Small intestine (tissue), 7 donors: Measurements from ENCODE around the gene EPS15. TPM values are rescaled to one million over a fixed set of nuclear protein-coding genes. Genes with fewer than 3 reads are reported as not detected.
"Not testable (repeated sequence)": the region's sequence is repeated elsewhere in the genome, so short reads cannot be mapped to it uniquely, and the experiment has no call there.

Experiments used
- DNase-seq, 2 donors: peaks; one replicate each; pipeline versions ENCODE4 v3.0.0 to v3.0.0-alpha.2; 2013
- FAIRE-seq: peaks from 2 replicates; lab custom pipeline; 2012; peaks lifted over from hg19 to GRCh38; lab: Jason Lieb, UNC
- H3K27ac ChIP-seq, 3 donors: one replicate each; pipeline ENCODE4 v1.5.1; 2013; ENCODE audit warnings: low read length in 2 of 3, mild to moderate bottlenecking in 2 of 3, control low read depth in 1 of 3, inconsistent platforms in 1 of 3, low read depth in 1 of 3, moderate library complexity in 1 of 3
- H3K27me3 ChIP-seq, 3 donors: one replicate each; pipeline ENCODE4 v1.6.1; 2013; ENCODE audit warnings: low read length in 3 of 3, inconsistent platforms in 1 of 3; ENCODE audit not compliant: control insufficient read depth in 3 of 3, insufficient read depth in 3 of 3
- H3K36me3 ChIP-seq, 3 donors: one replicate each; pipeline ENCODE4 v1.6.1; 2013; ENCODE audit warnings: low read length in 3 of 3, inconsistent platforms in 1 of 3, low read depth in 1 of 3, mild to moderate bottlenecking in 1 of 3, moderate library complexity in 1 of 3; ENCODE audit not compliant: control insufficient read depth in 3 of 3, insufficient read depth in 2 of 3
- H3K4me1 ChIP-seq, 3 donors: one replicate each; pipeline ENCODE4 v1.6.1; 2013; ENCODE audit warnings: low read length in 2 of 3, inconsistent platforms in 1 of 3, low read depth in 1 of 3, mild to moderate bottlenecking in 1 of 3, moderate library complexity in 1 of 3; ENCODE audit not compliant: control insufficient read depth in 3 of 3, insufficient read depth in 2 of 3
- H3K4me3 ChIP-seq, 3 donors: one replicate each; pipeline ENCODE4 v1.5.1; 2013; ENCODE audit warnings: low read length in 3 of 3, control low read depth in 1 of 3, inconsistent platforms in 1 of 3, low read depth in 1 of 3, mild to moderate bottlenecking in 1 of 3, moderate library complexity in 1 of 3
- H3K9me3 ChIP-seq, 2 donors: one replicate each; pipeline ENCODE4 v1.6.1; 2013; ENCODE audit warnings: low read depth in 1 of 2, low read length in 1 of 2; ENCODE audit not compliant: control insufficient read depth in 2 of 2, insufficient read depth in 1 of 2
- WGBS, 3 donors: extraction: QIAGEN DNeasy Blood & Tissue Kit; methylation state at CpG; one replicate each; pipeline ENCODE4 v1.1.7; 2013; 5-methylcytosine and 5-hydroxymethylcytosine counted together
- polyA plus RNA-seq, 4 donors: library from polyadenylated mRNA; stranded (reverse) in 3 of 4; unstranded in 1 of 4; fragments of 200-250 nt in 3 of 4; fragments of 120-200 nt in 1 of 4; gene quantifications; one replicate each; pipeline versions ENCODE4 v1.2.1 to v1.2.3, GENCODE V29; 2013
- donor health status: healthy with polysubstance abuse.
- donor health status: control.
- donor health status: control.
- donor health status: Bipolar disorder and iron deficiency.
- donor health status: healthy.

The EPS15 gene
- polyA plus RNA-seq, 4 donors, result 14.1 to 29.4 (median 15.2) TPM

- peak in 1 of 2 donors; percentile 41 for DNase-seq
- H3K27me3 ChIP-seq, result no peaks in the 10 kb centered on the region
- H3K9me3 ChIP-seq, result no peaks in the 10 kb centered on the region
- H3K4me1 ChIP-seq, result peaks cover 0 to 9% (median 0%) of the 10 kb centered on the region in 3 donors
- peak; percentile 33 for FAIRE-seq
- peak overlapping the region in 1 of 3 donors; percentile 52 for H3K27ac ChIP-seq
- WGBS, 3 donors, result 94 to 97% (median 97%) methylated on average over 3 of the region's 3 CpGs
- peaks cover 0 to 22% (median 2%) of the 10 kb centered on the region in 3 donors for H3K36me3 ChIP-seq
- no peak overlapping the region for H3K4me3 ChIP-seq
Measured at GRCh38 chr1:51464828-51465227, 54.2 kb downstream of the EPS15 start.

- H3K27ac ChIP-seq, result peak overlapping the region in 1 of 3 donors; percentile 9
Measured at GRCh38 chr1:51463561-51463960, 55.5 kb downstream of the EPS15 start.

GRCh38 chr1:51462289-51462688, 56.8 kb downstream of the EPS15 start:
- H3K9me3 ChIP-seq, DNase-seq, FAIRE-seq, H3K4me1 ChIP-seq, H3K27me3 ChIP-seq, H3K4me3 ChIP-seq, H3K27ac ChIP-seq: not testable (repeated sequence)
- H3K36me3 ChIP-seq, result peaks cover 2 to 20% (median 2%) of the 10 kb centered on the region in 3 donors
- 67 to 83% (median 74%) methylated on average over 2 of the region's 2 CpGs for WGBS, 3 donors

More at GRCh38 chr1:51463561-51463960, 55.5 kb downstream of the EPS15 start:
- H3K36me3 ChIP-seq, result peaks cover 2 to 23% (median 2%) of the 10 kb centered on the region in 3 donors
- peaks cover 0 to 9% (median 0%) of the 10 kb centered on the region in 3 donors for H3K4me1 ChIP-seq
- no peaks in the 10 kb centered on the region for H3K9me3 ChIP-seq
- DNase-seq (peak; percentile 26 to 56), FAIRE-seq (peak; percentile 41)
- no peak overlapping the region for H3K4me3 ChIP-seq
- H3K27me3 ChIP-seq, result no peaks in the 10 kb centered on the region
- 30 to 53% (median 50%) methylated on average over 1 of the region's 1 CpG for WGBS, 3 donors

- H3K9me3 ChIP-seq, result no peaks in the 10 kb centered on the region
- H3K27ac ChIP-seq, result no peak overlapping the region
- WGBS, 3 donors, result 91 to 95% (median 91%) methylated on average over 4 of the region's 4 CpGs
- no peaks in the 10 kb centered on the region for H3K27me3 ChIP-seq
- no peak for DNase-seq
- H3K36me3 ChIP-seq, result peaks cover 0 to 18% (median 2%) of the 10 kb centered on the region in 3 donors
- no peak for FAIRE-seq
- no peak overlapping the region for H3K4me3 ChIP-seq
- no peaks in the 10 kb centered on the region for H3K4me1 ChIP-seq
Measured at GRCh38 chr1:51454554-51454953, 64.5 kb downstream of the EPS15 start.

GRCh38 chr1:51453010-51453409, 66.1 kb downstream of the EPS15 start:
- 51 to 86% (median 82%) methylated on average over 2 of the region's 2 CpGs for WGBS, 3 donors
- Histone ChIP-seq H3K36me3 (peaks cover 0 to 10% (median 0%) of the 10 kb centered on the region in 3 donors), H3K27me3 (no peaks in the 10 kb centered on the region), H3K27ac (no peak overlapping the region), H3K4me1 (no peaks in the 10 kb centered on the region), H3K9me3 (no peaks in the 10 kb centered on the region), H3K4me3 (no peak overlapping the region)
- DNase-seq (no peak), FAIRE-seq (no peak)

GRCh38 chr1:51448844-51449454, 70.1 kb downstream of the EPS15 start:
- H3K27me3 ChIP-seq, H3K4me1 ChIP-seq, H3K27ac ChIP-seq, DNase-seq, H3K9me3 ChIP-seq, H3K4me3 ChIP-seq, FAIRE-seq: not testable (repeated sequence)
- H3K36me3 ChIP-seq, result peaks cover 0 to 14% (median 8%) of the 10 kb centered on the region in 3 donors
- WGBS, 3 donors, result 85 to 97% (median 94%) methylated on average over 1 of the region's 1 CpG

- 77 to 92% (median 90%) methylated on average over 2 of the region's 2 CpGs for WGBS, 3 donors
- FAIRE-seq, result no peak
- H3K27me3 ChIP-seq, result no peaks in the 10 kb centered on the region
- H3K4me3 ChIP-seq, result no peak overlapping the region
- H3K27ac ChIP-seq, result no peak overlapping the region
- DNase-seq, result no peak
- peaks cover 0 to 15% (median 8%) of the 10 kb centered on the region in 3 donors for H3K36me3 ChIP-seq
- no peaks in the 10 kb centered on the region for H3K9me3 ChIP-seq
- H3K4me1 ChIP-seq, result peaks cover 0 to 3% (median 0%) of the 10 kb centered on the region in 3 donors
Measured at GRCh38 chr1:51445351-51446090, 73.5 kb downstream of the EPS15 start.

- WGBS, 3 donors, result 64 to 83% (median 71%) methylated on average over 3 of the region's 3 CpGs
- no peak for FAIRE-seq
- H3K27me3 ChIP-seq, result no peaks in the 10 kb centered on the region
- H3K36me3 ChIP-seq, result peaks cover 0 to 9% (median 8%) of the 10 kb centered on the region in 3 donors
- H3K9me3 ChIP-seq, result no peaks in the 10 kb centered on the region
- H3K4me1 ChIP-seq, result peaks cover 0 to 3% (median 0%) of the 10 kb centered on the region in 3 donors
- no peak for DNase-seq
- H3K4me3 ChIP-seq, result no peak overlapping the region
- H3K27ac ChIP-seq, result no peak overlapping the region
Measured at GRCh38 chr1:51444534-51445192, 74.4 kb downstream of the EPS15 start.
